Measurements from ENCODE around the gene CTTNBP2.

Gene CTTNBP2

GRCh38 chr7:117825132-117825531, 48.1 kb downstream of the CTTNBP2 start:
- Histone ChIP-seq H2AFZ (ENCODE audit: low read depth, low read length, severe bottlenecking) (no peak overlapping the region), H3K27ac (ENCODE audit: low read depth, low read length) (no peak overlapping the region), H3K27me3 (ENCODE audit: low read length) (no peaks in the 10 kb centered on the region), H3K4me3 (ENCODE audit: insufficient read depth, low read length, poor library complexity, severe bottlenecking) (no peak overlapping the region), H3K9ac (ENCODE audit: low read length) (no peak overlapping the region), H3K9me3 (ENCODE audit: insufficient read depth, low read length) (no peaks in the 10 kb centered on the region), H4K20me1 (ENCODE audit: low read depth, low read length) (no peaks in the 10 kb centered on the region), H3K36me3 (ENCODE audit: low read length) (no peaks in the 10 kb centered on the region), H3F3A (ENCODE audit: insufficient read depth) (no peaks in the 10 kb centered on the region), H3K4me2 (ENCODE audit: low read depth, low read length, poor library complexity, severe bottlenecking) (no peak overlapping the region), H3K79me2 (ENCODE audit: insufficient read depth, low read length) (no peaks in the 10 kb centered on the region), H3K9me2 (replicated peaks; ENCODE audit: insufficient read depth, low read length) (no peaks in the 10 kb centered on the region)
- TF ChIP-seq CTCF (IDR thresholded peaks at IDR 0.05; ENCODE audit: insufficient read depth, low read length, poor library complexity, severe bottlenecking) (no peak), EZH2phosphoT487 (conservative IDR thresholded peaks at IDR 0.05; ENCODE audit: low read length) (no peak)

GRCh38 chr7:117824592-117824991, 48.6 kb downstream of the CTTNBP2 start:
- H3K9me3 ChIP-seq (ENCODE audit: insufficient read depth, low read length), result no peaks in the 10 kb centered on the region
- H3F3A ChIP-seq (ENCODE audit: insufficient read depth), result no peaks in the 10 kb centered on the region
- no peak overlapping the region for H3K9ac ChIP-seq (ENCODE audit: low read length)
- no peaks in the 10 kb centered on the region for H3K27me3 ChIP-seq (ENCODE audit: low read length)
- H3K79me2 ChIP-seq (ENCODE audit: insufficient read depth, low read length), result no peaks in the 10 kb centered on the region
- H3K27ac ChIP-seq (ENCODE audit: low read depth, low read length), result no peak overlapping the region
- no peaks in the 10 kb centered on the region for H3K36me3 ChIP-seq (ENCODE audit: low read length)
- TF ChIP-seq CTCF (IDR thresholded peaks at IDR 0.05; ENCODE audit: insufficient read depth, low read length, poor library complexity, severe bottlenecking) (no peak), EZH2phosphoT487 (conservative IDR thresholded peaks at IDR 0.05; ENCODE audit: low read length) (no peak)
- H3K4me3 ChIP-seq (ENCODE audit: insufficient read depth, low read length, poor library complexity, severe bottlenecking), result no peak overlapping the region
- H4K20me1 ChIP-seq (ENCODE audit: low read depth, low read length), result no peaks in the 10 kb centered on the region
- H3K9me2 ChIP-seq (replicated peaks; ENCODE audit: insufficient read depth, low read length), result no peaks in the 10 kb centered on the region
- no peak overlapping the region for H3K4me2 ChIP-seq (ENCODE audit: low read depth, low read length, poor library complexity, severe bottlenecking)
- H2AFZ ChIP-seq (ENCODE audit: low read depth, low read length, severe bottlenecking), result no peak overlapping the region

GRCh38 chr7:117819558-117819957, 53.7 kb downstream of the CTTNBP2 start:
- H3F3A ChIP-seq (ENCODE audit: insufficient read depth), result no peaks in the 10 kb centered on the region
- no peak overlapping the region for H3K4me2 ChIP-seq (ENCODE audit: low read depth, low read length, poor library complexity, severe bottlenecking)

More at GRCh38 chr7:117819558-117819957, 53.7 kb downstream of the CTTNBP2 start:
- no peaks in the 10 kb centered on the region; the same call in 1 of the 2 replicates for H3K9me2 ChIP-seq (replicated peaks; ENCODE audit: insufficient read depth, low read length)
- H3K4me3 ChIP-seq (ENCODE audit: insufficient read depth, low read length, poor library complexity, severe bottlenecking), result no peak overlapping the region
- no peak overlapping the region for H3K27ac ChIP-seq (ENCODE audit: low read depth, low read length)
- no peak overlapping the region for H3K9ac ChIP-seq (ENCODE audit: low read length)
- TF ChIP-seq CTCF (IDR thresholded peaks at IDR 0.05; ENCODE audit: insufficient read depth, low read length, poor library complexity, severe bottlenecking) (no peak), EZH2phosphoT487 (conservative IDR thresholded peaks at IDR 0.05; ENCODE audit: low read length) (no peak)
- H3K36me3 ChIP-seq (ENCODE audit: low read length), result no peaks in the 10 kb centered on the region
- no peaks in the 10 kb centered on the region for H4K20me1 ChIP-seq (ENCODE audit: low read depth, low read length)
- H3K27me3 ChIP-seq (ENCODE audit: low read length), result no peaks in the 10 kb centered on the region
- H3K9me3 ChIP-seq (ENCODE audit: insufficient read depth, low read length), result no peaks in the 10 kb centered on the region
- H2AFZ ChIP-seq (ENCODE audit: low read depth, low read length, severe bottlenecking), result no peak overlapping the region
- H3K79me2 ChIP-seq (ENCODE audit: insufficient read depth, low read length), result no peaks in the 10 kb centered on the region
